Activated CD4-positive, CD25-positive, alpha-beta regulatory T cell treated with anti-CD3 and anti-CD28 coated beads, Interleukin-2, amount 50 U/mL, for 72 hours (primary cell): ENCODE results near the gene PTPRU.

Experiments
- DNase-seq: peaks from one replicate; pipeline ENCODE4 v3.0.0; 2021

The PTPRU gene

DNA sequence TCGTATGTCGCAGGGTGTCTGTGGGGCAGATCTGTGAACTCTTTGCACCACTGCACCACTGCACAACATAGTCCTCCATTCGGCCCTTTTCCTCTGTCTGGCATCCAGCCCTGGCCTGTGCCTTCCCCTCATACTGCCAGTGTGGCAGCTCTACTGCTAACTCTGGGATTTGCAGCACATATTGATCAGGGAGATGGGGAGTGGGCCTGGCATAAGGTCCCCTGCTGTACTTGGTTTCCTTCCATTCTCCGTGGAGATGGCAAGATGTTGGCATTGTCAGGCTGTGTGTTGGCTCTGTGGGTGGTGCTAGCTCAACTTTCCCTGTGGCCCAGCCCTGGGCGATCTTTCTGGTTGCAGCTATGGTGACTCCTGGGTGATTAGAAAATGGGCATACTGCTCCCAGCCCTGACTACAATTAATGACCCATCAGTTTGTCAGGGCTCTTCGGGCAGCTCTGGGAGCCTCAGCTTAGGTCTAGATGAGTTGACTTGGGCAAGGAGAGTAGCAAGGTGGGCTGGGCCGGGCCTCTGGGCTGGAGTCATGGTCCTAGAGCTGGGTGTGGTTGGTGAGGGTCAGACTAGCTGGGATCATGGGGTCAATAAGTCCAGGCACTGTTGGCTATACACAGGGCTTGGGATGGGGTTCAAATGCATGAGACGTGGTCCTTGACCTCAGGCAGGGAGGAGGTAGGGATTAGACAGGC lies 11.4 kb downstream of the PTPRU start:
- DNase-seq: no peak

- DNase-seq: no peak
Observed at GRCh38 chr1:29248409-29248808, 12.1 kb downstream of the PTPRU start.

DNA sequence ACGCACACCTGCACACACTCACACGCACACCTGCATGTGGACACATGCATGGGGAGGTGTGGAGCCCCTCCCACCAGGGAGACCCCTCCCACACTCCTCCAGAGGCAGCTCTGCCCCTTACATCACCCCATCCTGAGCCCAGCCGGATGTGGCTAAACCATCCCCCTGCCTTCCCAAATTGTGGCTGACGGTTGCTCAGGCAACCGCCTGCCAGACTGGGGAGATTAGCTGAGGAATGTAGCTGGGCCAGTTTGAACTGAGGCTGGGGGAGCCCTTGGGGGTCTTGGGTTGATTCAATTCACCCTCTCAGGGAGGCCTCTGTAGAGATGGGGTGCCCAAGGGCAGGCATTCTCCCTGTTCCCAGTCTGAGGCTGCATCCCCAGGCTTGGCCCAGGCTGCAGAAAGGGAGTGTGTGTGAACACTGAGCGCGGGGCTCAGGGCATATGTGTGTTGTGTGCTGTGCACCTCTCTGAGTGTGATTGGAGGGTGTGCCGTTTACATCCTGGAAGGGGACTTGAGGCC lies 12.9 kb downstream of the PTPRU start:
- DNase-seq: no peak

DNA sequence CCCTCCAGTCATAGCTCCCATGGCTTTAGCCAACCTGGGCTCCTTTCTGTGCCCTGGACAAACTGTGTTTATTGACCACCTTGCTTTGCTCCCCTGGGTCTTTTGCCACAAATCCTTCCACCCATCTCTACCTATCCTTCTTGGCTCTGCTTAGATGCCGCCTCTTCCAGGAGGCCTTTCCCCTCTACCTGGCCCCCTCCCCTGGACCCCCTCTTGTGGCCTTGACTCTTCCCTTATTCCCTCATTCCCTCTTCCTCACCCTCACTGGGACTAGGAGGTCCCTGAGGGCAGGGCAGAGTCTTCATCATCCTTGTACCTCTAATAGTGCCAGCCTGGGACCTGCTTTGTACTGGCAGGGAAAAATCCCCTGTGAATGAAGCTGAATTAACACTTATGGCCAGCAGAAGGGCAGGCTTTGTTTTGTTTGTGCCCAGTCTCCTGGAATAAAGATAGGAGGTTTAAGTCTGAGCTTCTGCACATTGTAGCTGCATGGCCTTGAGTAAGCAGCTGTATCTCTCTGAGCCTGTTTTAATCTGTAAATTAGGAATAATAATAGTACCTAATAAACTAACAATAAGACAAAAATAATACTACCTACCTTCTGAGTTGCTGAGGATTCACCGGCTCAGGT lies 13.7 kb downstream of the PTPRU start:
- DNase-seq: no peak

DNA sequence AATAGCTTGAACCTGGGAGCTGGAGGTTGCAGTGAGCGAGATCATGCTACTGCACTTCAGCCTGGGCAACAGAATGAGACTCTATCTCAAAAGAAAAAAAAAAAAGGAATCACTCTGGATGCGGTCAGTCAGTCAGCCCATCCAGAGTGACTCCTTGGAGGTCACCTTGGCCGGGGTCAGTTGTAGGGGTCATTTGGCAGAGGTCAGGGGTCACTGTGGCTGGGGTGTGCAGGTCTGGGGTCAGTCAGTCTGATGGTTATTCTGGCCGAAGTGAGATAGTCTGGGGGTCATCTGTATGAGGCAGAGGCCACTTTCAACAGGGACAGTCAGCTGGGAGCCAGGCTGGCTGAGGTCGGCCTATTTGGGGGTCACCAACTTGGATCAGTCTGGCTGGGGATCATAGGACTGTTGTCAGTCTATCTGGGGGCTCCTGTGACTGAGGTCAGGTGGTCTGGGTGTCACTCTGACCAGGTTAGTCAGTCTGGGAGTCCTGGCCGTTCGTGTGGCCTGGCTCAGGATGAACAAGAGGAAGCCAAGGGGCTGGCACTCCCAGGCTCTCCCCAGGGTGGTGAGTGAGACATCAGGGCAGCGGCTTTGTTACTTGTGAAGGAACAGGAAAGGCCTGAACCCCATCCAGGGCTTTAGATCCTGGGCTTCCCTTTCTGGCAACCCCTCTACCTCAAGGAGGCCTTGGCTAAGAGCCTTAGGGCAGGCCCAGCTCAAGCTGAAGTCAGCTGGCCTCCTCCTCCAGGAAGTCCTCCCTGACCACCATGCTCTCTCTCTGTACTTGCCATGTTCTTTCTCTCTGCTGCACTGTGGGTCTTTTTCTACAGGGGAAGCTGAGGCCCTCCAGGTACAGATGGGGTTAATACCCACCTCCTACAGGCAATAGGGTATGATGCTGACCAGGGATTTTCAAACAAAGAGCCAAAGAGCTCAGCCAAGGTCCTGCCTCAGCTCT lies 15.1 kb downstream of the PTPRU start:
- DNase-seq: no peak

DNA sequence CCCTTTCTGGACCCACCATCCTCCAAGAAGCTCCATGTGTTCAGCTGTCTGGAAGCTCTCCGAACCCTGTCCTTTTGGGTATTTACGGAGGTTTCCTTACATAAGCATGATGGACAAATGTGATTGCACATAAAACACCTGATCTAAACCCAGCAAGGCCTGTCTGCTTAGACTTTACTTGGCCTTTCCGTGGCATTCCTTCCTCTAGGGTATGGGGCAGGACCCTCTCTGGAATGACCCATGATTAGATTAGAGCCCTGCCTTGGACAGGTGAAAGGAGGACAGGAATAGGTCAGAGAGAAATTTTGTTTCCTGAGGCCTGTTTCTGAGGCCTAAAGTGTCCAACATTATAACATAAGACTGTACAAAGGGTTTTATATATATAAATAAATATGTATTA lies 16.9 kb downstream of the PTPRU start:
- DNase-seq: no peak

GRCh38 chr1:29254346-29254745 lies 18.0 kb downstream of the PTPRU start:
- no peak for DNase-seq

- DNase-seq: no peak
Observed at GRCh38 chr1:29255134-29255666, 18.9 kb downstream of the PTPRU start.

DNA sequence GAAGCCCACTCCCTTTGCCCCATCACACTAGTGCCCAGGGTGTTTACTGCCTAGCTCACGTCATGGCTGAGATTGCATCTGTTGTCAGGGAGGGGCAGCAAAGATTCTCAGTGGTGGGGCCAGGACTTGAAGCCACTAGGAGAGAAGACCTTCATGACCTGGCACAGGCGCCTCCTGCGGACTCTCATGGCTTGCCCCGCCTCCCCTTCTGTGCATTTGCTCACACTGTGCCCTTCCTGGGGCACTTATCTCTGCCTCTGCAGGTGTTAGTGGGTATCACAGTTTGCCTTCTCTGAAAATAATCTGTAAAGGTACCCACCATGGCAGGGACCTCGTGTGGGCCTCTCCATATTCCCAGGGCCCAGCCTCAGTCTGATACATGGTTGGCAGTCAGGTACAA lies 20.1 kb downstream of the PTPRU start:
- DNase-seq: no peak

- no peak for DNase-seq
Observed at GRCh38 chr1:29256979-29257804, 20.9 kb downstream of the PTPRU start.

- no peak for DNase-seq
Observed at GRCh38 chr1:29258189-29258975, 22.1 kb downstream of the PTPRU start.

- DNase-seq: no peak
Observed at GRCh38 chr1:29258976-29259801, 22.9 kb downstream of the PTPRU start.

- peak; percentile 50 for DNase-seq
Observed at GRCh38 chr1:29259802-29260441, 23.6 kb downstream of the PTPRU start.

- no peak for DNase-seq
Observed at GRCh38 chr1:29260531-29260930, 24.2 kb downstream of the PTPRU start.

DNA sequence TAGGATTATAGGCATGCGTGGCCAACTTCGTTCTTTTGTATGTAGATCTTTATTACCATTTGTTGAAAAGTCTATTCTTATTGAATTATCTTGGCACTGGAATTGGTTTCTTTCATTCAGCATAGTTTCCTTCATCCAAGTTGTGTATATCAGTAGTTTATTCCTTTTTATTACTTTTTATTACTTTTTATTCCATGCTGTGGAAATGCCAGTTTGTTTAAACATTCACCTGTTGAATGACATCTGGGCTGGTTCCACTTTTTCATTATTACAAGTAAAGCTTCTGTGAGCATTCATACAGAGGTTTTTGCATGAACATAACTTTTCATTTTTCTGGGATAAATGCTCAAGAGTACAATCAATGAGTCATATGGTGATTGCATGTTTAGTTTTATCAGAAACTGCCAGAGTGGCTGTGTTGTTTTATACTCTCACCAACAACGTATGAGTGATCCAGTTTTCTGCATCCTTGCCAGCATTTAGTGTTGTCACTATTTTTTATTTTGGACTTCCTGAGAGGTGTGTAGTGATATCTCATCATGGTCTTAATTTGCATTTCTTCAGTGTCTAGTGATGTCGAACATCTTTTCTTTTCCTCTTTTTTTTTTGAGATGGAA lies 28.6 kb downstream of the PTPRU start:
- no peak for DNase-seq

GRCh38 chr1:29266912-29267311 lies 30.6 kb downstream of the PTPRU start:
- DNase-seq: no peak

- DNase-seq: no peak
Observed at GRCh38 chr1:29267321-29268070, 31.2 kb downstream of the PTPRU start.

GRCh38 chr1:29269382-29269781 lies 33.1 kb downstream of the PTPRU start:
- no peak for DNase-seq
